ENCODE data around the gene ZNF211.

Gene ZNF211

GRCh38 chr19:57632987-57633831 lies at the start of gene ZNF211:
ZNF211 (plus strand) TSS chr19:57633168; CDS start chr19:57633347, 179 bp downstream.
- TF ChIP-seq CTCF (IDR thresholded peaks at IDR 0.05), result no peak

- no peak; the same call in 1 of the 2 replicates for TF ChIP-seq CTCF (IDR thresholded peaks at IDR 0.05)
These were observed 49.2 kb upstream of the ZNF211 start, which contains the start of gene ZIK1 for GRCh38 chr19:57583521-57584416. ZIK1 (plus strand) TSS chr19:57584145; CDS start chr19:57584357, 212 bp downstream.

- no peak for TF ChIP-seq CTCF (IDR thresholded peaks at IDR 0.05)
These were observed 45.4 kb upstream of the ZNF211 start for GRCh38 chr19:57587529-57587928.

- no peak for TF ChIP-seq CTCF (IDR thresholded peaks at IDR 0.05)
These were observed 33.6 kb upstream of the ZNF211 start for GRCh38 chr19:57599377-57599760.

GRCh38 chr19:57599761-57600383 lies 33.1 kb upstream of the ZNF211 start, which contains the start of gene ZNF530:
ZNF530 (plus strand) TSS chr19:57599885; CDS start chr19:57604346, 4,461 bp downstream.
- TF ChIP-seq CTCF (IDR thresholded peaks at IDR 0.05), result no peak

- TF ChIP-seq CTCF (IDR thresholded peaks at IDR 0.05), result no peak
These were observed 26.0 kb upstream of the ZNF211 start for GRCh38 chr19:57606931-57607330.

- TF ChIP-seq CTCF (IDR thresholded peaks at IDR 0.05), result no peak
These were observed 21.9 kb upstream of the ZNF211 start for GRCh38 chr19:57611113-57611512.
